ENCODE results near the gene VSTM2B.

GRCh38 chr19:29563486-29564101, 37.8 kb downstream of the VSTM2B start:
- TF ChIP-seq CTCF (IDR thresholded peaks at IDR 0.05; ENCODE audit: low read length) (no peak), EZH2 (IDR thresholded peaks at IDR 0.05; ENCODE audit: borderline replicate concordance, low read length) (no peak)

Data from OCI-LY1 (cell line).